KG1 (cell line): ENCODE measurements around the gene HTRA2.
A peak's percentile ranks its signal among the peaks of the same experiment; 100 is the strongest.
"Not testable (repeated sequence)": the region's sequence is repeated elsewhere in the genome, so short reads cannot be mapped to it uniquely, and the experiment has no call there.

ENCODE experiments used
- DNase-seq: peaks from one replicate; lab custom pipeline; 2025; lab: John Stamatoyannopoulos, UW

The HTRA2 gene

DNA sequence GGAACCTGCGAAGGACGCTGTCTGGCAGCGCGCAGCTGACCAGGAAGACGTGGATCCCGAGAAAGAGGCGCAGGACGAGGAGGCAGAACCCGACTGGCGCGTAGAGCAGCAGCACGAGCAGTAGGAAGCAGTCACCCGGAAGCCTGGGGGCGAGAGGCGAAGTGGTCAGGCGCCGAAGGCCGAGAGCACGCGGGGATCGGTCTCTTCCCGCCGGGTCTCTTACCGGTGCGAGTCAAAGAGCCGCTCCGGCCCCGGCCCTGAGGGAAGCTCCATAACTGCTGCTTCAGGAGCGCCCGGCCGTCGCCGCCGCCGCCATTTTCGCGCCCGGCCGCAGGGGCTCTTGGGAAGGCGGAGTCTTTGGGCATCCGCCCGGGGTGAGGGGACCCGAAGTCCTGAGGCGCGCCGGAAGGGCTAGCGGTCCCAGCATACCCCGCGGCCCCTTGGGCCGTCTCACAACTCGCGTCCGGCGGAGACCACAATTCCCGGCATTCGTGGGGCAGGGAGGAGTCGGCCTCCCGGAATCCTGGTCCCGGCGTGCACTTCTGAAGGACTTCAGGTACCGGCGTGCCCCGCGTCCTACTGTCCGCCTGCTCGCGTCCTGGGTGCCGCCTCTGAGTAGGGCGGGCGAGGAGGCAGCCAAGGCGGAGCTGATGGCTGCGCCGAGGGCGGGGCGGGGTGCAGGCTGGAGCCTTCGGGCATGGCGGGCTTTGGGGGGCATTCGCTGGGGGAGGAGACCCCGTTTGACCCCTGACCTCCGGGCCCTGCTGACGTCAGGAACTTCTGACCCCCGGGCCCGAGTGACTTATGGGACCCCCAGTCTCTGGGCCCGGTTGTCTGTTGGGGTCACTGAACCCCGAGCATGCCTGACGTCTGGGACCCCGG, at the start of gene HTRA2, which contains the start of gene AUP1:
Gene HTRA2, plus strand, starts transcription at position 577 of the 882 bp plus-strand sequence. Its CDS starts 74 bp downstream, at position 651.
Gene AUP1, minus strand, starts transcription at position 350 of the 882 bp plus-strand sequence. Its CDS starts 77 bp downstream, at position 273.
- DNase-seq = peak; percentile 94

DNA sequence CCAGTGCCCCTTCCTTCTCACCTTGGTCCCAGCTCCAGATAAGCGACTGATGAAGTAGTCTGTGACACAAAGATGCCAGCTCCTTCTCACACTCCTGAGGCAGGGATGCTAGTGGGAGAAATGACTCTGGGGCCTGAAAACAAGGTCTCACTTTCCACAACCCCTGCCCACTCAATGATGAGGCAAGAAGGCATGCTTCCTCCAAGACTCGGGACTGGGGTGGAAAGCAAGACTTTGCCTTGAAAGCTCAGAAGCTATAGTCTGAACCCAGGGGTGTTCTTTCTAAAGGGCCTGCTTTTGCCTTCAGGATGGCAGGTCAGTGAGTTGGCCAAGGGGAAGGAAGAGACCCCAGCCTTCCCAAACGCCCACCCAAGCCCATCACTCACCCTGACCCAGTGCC, 48.3 kb upstream of the HTRA2 start:
- no peak for DNase-seq

DNA sequence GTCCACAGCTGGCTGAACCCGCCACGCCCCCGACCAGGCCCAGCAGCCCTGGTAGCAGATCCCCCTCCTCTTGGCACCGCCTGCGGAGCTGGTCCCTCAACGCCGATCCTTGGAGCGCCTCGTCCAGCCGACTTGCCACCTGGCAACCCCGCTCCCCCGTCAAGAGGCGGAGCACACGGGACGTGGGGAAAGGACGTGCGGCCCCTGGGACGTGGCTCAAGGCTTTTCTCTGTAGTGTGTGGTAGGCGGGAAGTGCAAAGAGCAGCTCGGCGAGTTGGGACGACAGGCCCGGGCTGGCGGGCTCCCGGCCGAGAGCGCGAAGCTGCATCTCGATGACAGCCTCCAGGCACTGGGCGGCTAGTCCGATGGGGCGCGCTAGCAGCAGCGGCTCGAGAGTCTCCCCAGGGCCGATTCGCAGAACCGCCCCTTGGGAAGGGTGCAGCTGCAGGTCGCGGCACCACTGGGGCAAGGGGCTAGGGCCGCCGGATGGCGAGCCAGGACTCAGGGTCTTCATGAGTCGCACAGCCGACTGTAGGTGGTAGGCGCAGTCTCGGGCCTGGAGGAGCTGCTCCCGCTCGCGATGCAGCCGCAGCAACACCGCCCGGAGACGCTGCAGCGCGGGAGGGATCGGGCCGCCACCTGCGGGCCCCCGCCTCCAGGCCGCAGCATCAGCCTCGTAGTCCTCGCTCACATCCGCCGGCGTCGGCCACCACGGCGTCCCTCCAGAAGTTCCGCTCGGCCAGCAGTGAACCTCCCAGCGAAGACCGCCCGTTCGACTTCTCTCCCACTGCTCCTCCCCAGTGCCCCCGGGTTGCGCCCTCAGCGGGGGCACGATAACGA, 47.6 kb upstream of the HTRA2 start:
- no peak for DNase-seq

DNA sequence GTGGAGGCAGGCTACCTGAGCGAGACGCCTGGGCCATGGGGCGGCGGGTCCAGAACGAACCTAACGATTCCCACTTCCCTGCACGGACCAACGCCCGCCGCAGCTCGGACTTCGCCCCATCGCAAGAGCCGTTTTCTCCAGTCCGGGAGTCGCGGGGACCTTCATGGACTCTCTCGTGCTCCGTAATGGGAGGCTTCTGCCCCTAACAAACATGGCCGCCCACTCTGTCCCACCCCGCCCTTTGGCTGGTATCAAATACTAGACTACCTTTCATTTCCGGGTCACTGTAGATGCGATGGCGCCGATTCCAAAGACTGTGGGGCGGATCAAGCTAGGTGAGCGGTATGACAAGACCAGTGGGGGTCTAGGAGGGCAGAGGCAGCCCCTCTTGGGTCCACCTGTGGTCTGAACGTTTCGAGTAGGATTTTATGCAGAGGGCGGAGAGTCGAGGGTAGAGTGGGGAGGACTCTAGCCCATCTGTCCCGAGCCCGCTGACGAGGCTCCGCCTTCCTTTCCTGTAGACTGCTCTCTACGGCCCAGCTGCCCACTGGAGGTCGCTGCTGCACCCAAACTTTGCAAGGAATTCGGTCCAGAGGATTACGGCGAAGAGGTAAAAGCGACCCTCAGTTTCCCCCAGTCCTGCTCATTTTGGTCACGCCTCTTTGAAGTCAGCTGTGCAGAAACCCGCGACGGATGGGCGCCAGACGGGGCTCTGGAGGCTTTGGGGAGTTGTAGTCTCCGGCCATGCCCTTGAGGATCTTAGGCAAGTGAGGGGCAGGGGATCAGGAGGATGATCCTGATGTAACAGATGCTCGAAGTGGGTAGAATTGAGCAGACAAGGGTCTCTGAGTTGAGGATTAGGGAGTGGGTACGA, 46.7 kb upstream of the HTRA2 start, which contains the start of the genes CCDC142 and TTC31:
Gene CCDC142, minus strand, starts transcription at position 198 of the 874 bp plus-strand sequence. Its CDS starts 161 bp downstream, at position 37.
Gene TTC31, plus strand, starts transcription at position 281 of the 874 bp plus-strand sequence. Its CDS starts 15 bp downstream, at position 296.
- DNase-seq = peak; percentile 92

DNA sequence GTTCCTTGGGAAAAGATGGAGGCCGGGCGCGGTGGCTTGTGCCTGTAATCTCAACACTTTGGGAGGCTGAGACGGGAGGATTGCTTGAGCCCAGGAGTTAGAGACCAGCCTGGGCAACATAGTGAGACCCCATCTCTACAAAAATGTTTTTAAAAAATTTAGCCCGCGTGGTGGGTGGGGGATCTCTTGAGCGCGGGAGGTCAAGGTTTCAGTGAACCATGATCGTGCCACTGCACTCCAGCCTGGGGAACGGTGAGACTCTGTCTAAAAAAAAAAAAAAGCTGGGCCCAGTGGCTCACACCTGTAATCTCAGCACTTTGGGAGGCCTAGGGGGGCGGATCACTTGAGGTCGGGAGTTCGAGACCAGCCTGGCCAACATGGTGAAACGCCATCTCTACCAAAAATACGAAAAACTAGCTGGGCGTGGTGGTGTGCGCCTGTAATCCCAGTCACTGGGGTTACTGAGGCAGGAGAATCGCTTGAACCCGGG, 46.0 kb upstream of the HTRA2 start:
- not testable (repeated sequence) for DNase-seq

DNA sequence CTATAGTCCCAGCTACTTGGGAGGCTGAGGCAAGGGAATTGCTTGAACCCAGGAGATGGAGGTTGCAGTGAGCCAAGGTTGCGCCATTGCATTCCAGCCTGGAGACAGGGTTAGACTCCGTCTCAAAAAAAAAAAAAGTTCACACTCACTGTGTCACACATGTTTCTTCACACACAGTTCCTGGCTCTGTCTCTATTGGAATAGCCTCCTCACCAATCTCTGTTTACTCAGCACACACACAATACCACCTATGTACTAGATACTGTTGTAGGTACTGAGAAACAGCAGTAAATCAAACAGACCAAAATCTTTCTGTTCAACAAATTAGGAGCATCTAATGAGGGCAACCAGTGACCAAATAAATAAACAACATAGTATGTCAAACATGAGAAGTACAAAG, 43.6 kb upstream of the HTRA2 start:
- DNase-seq = no peak

DNA sequence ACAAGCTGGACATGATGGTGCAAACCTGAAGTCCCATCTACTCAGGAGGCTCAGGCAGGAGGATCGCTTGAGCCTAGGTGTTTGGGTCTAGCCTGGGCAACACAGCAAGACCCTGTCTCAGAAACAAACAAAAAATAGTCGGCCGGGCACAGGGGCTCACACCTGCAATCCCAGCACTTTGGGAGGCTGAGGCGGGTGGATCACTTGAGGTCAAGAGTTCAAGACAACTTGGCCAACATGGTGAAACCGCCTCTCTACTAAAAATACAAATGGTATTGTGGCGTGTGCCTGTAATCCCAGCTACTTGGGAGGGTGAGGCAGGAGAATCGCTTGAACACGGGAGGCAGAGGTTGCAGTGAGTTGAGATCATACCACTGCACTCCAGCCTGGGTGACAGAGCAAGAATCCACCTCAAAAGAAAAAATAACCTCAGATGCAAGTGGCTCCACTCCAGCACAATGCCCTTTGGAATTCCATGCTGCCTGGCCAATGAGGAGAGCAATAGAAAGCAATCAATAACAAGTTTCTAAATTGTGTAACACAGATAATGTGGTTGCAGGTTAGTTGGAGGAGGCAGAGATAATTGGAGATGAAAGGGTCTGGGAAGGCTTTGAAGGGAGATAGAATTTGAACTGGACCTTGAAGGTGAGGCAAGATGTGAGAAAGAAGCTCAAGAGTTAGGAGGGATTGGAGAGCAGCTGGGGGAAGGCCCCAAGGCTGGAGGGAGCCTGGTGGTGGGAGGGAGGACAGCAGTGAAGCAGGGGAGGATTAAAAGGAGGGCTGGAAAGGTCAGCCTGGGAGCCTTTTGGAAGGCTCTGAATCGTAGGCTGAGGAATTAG, 40.9 kb upstream of the HTRA2 start:
- no peak for DNase-seq

DNA sequence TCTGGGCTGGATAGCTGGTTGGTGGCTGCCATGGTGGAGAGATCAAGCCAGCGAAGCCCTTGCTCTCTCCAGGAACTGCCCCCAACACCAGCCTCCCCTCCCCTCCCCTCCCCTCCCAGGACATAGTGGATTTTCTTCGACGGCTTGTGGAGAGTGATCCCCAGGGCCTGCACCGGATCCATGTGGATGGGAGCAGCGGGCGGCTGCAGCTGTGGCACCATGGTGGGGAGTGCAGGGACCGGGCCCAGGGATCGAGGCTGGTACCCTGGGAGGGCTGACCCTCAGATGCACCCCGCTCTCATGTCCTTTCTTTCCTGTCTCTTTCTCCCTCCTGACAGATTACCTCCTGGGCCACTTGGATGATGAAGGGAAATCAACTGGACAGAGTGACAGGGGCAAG, 39.8 kb upstream of the HTRA2 start:
- no peak for DNase-seq

DNA sequence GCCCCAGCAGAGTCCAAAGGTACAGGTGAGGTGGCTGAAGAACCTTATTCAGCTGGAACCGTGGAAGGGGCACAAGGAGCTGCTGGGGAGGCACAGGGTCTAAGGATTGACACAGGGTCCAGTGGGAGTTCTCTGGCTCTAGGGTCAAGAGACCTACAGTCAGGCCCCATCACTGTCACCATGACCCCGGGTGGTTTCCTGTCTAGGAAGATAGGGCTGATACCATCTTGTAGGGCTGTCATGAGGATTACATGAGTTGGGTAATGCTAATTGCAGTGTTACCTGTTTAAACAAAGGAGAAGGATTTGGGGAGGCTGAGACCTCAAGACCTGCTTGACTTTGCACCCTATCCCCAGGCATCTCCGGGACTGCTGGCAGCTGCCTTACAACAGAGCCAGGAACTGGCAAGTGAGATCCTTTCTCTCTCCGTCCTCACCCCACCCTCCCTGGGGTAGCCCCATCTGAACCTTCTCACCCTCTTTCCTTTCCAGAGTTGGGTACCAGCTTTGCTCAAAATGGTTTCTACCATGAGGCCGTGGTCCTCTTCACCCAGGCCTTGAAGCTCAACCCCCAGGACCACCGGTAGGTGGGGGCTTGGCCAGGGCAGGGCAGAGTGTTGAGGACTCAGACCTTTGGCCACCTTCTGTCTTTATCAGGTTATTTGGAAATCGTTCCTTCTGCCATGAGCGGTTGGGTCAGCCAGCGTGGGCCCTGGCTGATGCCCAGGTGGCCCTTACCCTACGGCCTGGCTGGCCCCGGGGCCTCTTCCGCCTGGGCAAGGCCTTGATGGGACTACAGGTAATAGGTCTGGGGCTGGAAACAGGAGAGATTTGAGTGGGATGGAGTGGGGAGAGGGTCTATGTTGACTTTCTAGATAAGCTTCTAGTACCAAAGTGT, 37.8 kb upstream of the HTRA2 start:
- no peak for DNase-seq

DNA sequence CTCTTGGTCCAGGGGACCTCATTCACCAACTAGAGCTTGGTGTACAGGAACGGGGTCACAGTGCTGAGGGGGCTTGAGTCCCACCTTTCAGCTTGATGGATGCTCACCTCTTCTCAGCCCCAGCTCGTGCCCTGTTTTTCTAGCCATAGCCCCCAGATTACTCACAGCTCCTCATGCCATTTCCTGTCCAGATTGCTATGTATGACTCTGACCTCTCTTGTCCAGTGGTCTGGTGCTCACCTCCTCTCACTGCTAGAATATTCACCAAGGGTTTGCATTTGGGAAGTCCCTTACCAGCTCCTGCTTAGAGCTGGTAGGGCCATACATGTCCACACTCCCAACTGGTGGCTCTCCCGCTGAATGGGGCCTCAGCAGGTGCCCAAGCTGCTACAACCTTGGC, 36.2 kb upstream of the HTRA2 start:
- no peak for DNase-seq

DNA sequence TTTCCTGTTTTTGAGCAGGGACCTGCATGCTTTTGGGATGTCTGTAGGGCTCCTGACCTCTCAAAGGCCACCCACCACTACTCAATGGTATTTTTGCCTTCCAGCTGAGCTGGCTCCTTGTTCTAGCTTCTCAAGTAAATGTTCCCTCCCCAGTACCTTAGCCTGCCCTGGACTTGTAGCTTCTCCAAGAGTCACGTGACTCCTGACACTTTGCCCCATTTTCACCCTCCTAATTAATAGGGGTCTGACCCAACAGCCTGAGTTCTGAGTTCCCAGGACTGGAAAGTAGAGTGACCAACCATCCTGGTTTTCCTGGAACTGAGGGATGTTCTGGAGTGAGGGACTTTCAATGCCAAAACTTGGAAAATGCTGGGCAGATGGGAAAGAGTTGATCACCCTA, 34.3 kb upstream of the HTRA2 start:
- DNase-seq = no peak

DNA sequence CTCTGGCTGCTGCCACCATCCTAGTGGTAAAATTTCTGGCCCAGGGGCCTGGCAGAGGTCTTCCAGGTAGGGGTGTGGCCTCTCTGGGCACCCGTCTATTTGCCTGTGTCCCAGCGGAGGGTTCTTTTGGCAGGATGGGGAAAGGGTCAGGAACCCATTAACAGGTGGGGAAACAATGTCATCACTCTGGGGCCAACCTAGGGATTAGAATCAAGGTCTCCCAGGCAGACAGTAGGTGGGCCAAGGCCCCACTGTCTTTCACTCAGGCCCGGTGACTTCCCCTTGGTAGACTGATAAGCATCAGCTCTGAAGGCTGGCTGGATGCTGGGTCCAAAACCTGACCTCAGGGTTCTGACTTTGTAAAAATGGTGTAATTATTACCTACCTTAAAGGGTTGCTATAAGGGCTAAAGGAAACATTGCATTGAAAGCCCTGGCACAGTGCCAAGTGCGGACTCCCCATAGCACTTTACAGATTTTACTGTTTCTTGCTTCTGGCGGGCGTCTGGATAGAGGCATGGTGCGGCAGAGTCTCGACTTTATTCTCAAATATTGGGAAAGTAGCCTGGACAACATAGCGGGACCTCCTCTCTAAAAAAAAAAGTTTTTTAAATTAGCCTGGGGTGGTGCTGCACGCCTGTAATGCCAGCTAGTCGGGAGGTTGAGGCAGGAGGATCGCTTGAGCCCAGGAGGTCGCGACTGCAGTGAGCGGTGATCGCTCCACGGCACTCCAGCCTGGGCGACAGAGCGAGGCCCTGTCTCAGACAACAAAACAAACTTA, 32.5 kb upstream of the HTRA2 start:
- no peak for DNase-seq

DNA sequence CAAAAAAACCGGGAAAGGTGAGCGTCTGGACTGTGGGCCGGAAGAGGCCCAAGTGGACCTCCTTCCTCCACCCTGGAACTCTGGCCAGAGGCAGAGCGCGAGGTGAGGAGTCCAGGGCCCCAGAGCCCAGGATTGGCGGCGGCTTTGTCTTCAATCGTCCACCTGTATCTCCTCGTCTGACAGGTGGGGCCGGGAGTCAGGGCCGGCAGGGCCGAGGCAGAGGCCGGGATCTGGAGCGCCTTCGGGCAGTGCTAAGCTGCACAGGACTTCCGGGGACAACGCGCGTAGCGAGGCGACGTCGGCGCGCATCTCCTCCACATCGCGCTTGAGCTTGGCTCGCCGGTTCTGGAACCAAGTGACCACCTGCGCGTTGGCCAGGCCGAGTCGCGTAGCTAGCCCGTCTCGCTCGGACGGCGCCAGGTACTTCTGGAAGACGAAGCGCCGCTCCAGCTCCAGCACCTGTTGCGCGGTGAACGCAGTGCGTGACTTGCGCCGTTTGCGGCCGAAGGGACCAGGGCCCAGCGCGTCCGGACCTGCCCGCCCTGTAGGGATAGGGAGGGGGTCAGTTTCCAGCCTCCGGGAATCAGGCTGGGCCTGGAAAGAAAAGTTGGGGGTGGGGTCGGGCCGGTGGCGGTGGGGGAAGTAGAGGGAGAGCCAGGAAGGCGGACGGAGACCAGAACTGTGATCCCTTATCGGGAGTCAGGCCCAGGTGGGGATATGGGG, 31.8 kb upstream of the HTRA2 start:
- DNase-seq = no peak

DNA sequence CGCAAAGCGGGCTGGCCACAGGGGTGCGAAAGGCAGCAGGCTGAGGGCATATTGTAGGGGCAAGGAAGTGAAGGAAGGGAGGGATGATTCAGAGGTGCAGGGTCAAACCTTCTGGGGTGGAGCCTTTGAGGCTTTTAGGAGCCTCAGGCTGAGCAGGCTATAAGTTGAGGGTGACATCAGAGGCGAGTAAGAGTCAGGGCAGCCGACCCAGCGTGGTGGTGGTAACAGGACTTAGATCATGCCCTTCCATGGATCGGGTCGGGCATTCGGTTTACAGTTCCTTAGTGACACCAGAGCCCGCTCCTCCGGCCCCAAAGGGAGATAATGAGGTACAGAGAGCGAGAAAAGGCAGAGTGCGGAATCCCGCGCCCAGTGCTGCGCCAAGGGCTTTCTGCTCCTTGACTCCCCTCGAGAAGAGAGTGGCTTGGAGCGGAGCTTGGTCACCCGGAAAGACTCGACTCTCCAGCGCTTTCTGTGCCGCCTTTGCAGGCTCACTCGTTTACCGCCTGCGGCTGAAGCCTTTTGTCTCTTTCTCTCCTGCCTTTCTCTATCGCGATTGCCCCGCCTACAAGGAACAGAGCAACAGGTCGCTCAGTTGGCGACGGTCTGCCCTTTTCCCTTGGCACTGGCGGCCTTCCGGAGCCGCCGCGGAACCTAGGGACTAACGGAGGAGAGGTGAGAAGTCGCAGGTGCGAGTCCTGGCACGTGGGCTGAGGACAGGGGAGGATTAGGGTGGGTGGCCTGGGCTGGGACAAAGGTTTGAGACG, 31.1 kb upstream of the HTRA2 start:
- DNase-seq = no peak

DNA sequence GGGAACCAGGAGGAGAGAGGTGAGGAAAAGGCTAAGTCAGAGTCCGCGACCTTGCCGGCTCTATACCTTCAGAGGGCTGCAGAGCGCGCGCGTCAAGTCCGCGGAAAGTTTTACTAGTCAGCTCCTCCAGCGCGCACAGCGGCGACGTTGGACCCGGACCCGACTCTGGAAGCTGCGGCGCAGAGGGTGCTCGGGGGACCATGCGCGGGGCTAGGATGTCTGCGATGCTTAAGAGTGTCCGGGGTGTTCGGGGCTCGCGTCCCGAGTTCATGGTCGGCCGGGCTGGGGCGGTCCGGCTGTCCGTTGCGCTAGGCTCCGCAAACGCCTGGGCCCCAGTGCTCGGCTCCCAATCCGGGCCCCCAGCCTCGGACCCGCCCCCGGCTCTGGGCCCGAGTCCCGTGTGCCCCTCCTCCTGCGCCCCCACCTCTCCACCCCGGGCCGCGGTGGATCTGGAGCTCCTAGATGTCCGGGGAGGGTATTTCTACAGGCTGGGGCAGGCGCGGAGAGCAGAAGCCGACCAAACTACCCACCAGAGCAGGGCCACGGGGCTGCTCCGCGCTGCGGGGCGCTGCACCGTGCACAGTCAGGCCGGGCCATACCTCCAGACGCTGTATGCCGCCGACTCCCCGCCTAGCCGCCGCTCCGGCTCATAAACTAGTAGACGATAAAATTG, 30.3 kb upstream of the HTRA2 start, which contains the start of gene LBX2:
Gene LBX2, minus strand, starts transcription at position 337 of the 673 bp plus-strand sequence. Its CDS starts 66 bp downstream, at position 271.
- DNase-seq = peak; percentile 24

DNA sequence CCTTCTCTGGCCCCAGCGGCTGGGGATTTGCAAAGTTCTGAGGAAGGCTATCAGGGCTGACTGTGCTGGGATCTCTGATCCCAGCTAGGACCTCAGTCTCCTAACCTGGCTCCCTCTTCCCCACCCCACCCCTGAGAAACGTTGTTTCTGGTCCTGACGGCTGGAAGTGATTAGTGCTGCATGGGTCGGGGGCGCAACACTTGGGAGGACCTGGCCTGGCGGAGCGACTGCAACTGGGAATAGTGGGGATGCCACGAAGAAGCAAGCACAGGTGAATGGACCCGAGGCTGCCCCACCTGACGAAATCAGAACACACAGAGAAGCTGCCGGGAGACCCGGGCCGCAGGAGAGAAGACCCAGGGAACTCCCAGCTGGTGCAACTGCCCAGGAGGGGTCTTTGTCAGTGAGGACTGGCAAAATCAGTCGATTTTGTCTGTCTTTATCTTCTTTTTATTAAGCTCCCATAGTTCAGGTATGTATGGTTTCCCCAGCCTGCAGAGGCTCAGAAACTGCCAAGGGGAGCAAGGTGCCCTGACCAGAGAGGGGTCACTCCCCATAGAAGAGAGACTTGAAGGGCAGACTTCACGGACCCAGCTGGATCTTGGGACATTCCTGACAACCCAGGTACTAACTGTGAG, 29.7 kb upstream of the HTRA2 start:
- DNase-seq = no peak
